RWPE2 (cell line): ENCODE results near the gene CPSF7.

Experiments
- ATAC-seq: fragments of 200-7000 bp; cut with Tn5 transposase; 3 replicates; pipeline ENCODE4 v1.9.1; 2021; ENCODE audit warnings: low read depth
- DNase-seq: peaks from one replicate; pipeline ENCODE4 v3.0.0-alpha.2; 2020; ENCODE audit warnings: low spot score
- H3K27ac ChIP-seq: fragments of 450-650 bp; 2 replicates; pipeline ENCODE4 v1.5.1; 2017; ENCODE audit warnings: mild to moderate bottlenecking; ENCODE audit not compliant: poor library complexity, severe bottlenecking
- H3K27me3 ChIP-seq: fragments of 250-450 bp; sonication (Bioruptor Pico); 2 replicates; pipeline ENCODE4 v1.5.1; 2021; ENCODE audit warnings: mild to moderate bottlenecking, moderate library complexity; ENCODE audit not compliant: insufficient read depth, poor library complexity, severe bottlenecking
- H3K36me3 ChIP-seq: fragments of 250-450 bp; sonication (Bioruptor Pico); 2 replicates; pipeline ENCODE4 v1.5.1; 2020; ENCODE audit warnings: low read depth, mild to moderate bottlenecking, moderate library complexity
- H3K4me1 ChIP-seq: fragments of 250-450 bp; sonication (Bioruptor Pico); 2 replicates; pipeline ENCODE4 v1.5.1; 2021; ENCODE audit warnings: mild to moderate bottlenecking, moderate library complexity; ENCODE audit not compliant: insufficient read depth, poor library complexity, severe bottlenecking
- H3K4me3 ChIP-seq: fragments of 250-450 bp; sonication (Bioruptor Pico); 2 replicates; pipeline ENCODE4 v1.5.1; 2021; ENCODE audit warnings: mild to moderate bottlenecking, moderate library complexity; ENCODE audit not compliant: severe bottlenecking
- H3K9me3 ChIP-seq: fragments of 250-450 bp; sonication (Bioruptor Pico); 2 replicates; pipeline ENCODE4 v1.5.1; 2021; ENCODE audit warnings: mild to moderate bottlenecking, moderate library complexity; ENCODE audit not compliant: severe bottlenecking
- CTCF ChIP-seq: fragments of 450-650 bp; IDR thresholded peaks from one replicate; pipeline ENCODE4 v1.5.1; 2017; ENCODE audit warnings: mild to moderate bottlenecking, moderate library complexity; ENCODE audit not compliant: poor library complexity, severe bottlenecking

The CPSF7 gene

GRCh38 chr11:61364012-61364675, 65.6 kb downstream of the CPSF7 start:
- ATAC-seq (no peak), DNase-seq (no peak)
- H3K27me3 ChIP-seq = no peaks in the 10 kb centered on the region
- no peak overlapping the region for H3K4me3 ChIP-seq
- no peaks in the 10 kb centered on the region for H3K9me3 ChIP-seq
- no peak for TF ChIP-seq CTCF
- no peak overlapping the region for H3K27ac ChIP-seq
- peaks cover 55% of the 10 kb centered on the region for H3K36me3 ChIP-seq
- H3K4me1 ChIP-seq = peaks cover 9% of the 10 kb centered on the region

DNA sequence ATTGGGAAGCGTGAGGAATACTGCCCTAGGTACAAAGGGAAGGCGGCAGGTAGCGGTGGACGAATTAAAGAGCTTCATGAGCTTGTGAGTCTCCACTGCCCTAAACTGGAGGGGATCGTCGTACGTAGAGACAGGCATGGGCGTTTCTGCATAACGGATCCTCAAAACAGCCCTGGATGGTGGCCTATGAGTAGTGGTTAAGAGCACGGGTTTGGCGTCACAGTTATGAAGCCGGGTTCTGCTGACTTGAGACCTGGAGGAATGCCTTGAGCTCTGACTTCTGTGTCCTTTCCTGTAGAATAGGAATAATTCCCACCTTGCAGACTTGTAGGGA, 67.3 kb downstream of the CPSF7 start:
- ATAC-seq (peak; percentile 5), DNase-seq (no peak)
- peak overlapping the region; percentile 83 for H3K27ac ChIP-seq
- H3K27me3 ChIP-seq = no peaks in the 10 kb centered on the region
- H3K36me3 ChIP-seq = peaks cover 39% of the 10 kb centered on the region
- TF ChIP-seq CTCF = no peak
- H3K4me1 ChIP-seq = peaks cover 4% of the 10 kb centered on the region
- H3K4me3 ChIP-seq = peak overlapping the region; percentile 44
- H3K9me3 ChIP-seq = no peaks in the 10 kb centered on the region

DNA sequence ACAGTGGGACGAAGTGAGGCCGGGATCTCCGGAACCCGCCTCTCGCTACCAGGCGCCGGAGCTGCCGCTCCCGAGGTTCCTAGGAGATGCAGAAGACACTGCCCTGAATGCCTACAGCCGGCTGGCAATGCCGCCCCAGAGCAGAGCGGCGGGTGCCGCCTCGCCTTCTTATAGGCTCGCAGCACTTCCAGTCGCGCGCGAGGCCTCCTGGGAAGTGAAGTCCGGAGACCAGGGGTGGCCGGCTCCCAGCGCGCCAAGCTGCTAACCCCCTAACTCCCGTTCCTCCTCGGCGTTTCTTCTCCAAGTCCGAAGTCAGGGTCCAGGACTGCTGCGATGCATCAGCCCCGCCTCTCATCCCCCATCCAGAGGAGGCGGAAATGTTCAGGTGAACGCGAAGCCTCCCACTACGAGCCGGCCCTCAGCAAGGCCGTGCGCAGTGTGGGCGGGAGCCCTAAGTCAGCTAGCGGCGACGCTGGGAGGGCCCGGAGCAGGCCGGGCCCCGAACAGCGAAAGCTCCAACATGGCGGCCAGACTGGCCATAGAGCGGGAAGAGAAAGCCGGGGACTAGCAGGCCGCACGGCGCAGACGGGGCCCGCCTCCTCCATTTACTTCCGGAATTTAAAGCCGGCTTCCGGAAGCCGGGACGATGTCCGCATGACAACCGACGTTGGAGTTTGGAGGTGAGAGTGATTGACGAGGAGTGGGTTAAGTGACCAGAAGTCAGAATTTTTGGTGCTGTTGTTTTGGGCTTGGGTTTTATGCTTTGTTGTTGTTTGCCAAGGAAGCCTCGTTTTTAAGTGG, 67.8 kb downstream of the CPSF7 start, which contains the start of the genes CYB561A3 and TMEM138:
TSS of gene CYB561A3 (minus strand) at position 142 of the 801 bp plus-strand sequence. CDS start 5,169 bp downstream, outside the sequence.
TSS of gene TMEM138 (plus strand) at position 634 of the 801 bp plus-strand sequence. CDS start 2,017 bp downstream, outside the sequence.
- peak within 1 kb of the TSS; percentile 44 for H3K4me3 ChIP-seq
- peak within 1 kb of the TSS; percentile 83 for H3K27ac ChIP-seq
- no peak for TF ChIP-seq CTCF
- H3K4me1 ChIP-seq = peaks cover 4% of the 10 kb centered on the region
- ATAC-seq (peak; percentile 93), DNase-seq (peak; percentile 93)
- peaks cover 33% of the 10 kb centered on the region for H3K36me3 ChIP-seq
- no peaks in the 10 kb centered on the region for H3K9me3 ChIP-seq
- H3K27me3 ChIP-seq = no peaks in the 10 kb centered on the region

- H3K9me3 ChIP-seq = no peaks in the 10 kb centered on the region
- peak overlapping the region; percentile 83 for H3K27ac ChIP-seq
- peaks cover 4% of the 10 kb centered on the region for H3K4me1 ChIP-seq
- ATAC-seq (no peak), DNase-seq (no peak)
- H3K4me3 ChIP-seq = peak overlapping the region; percentile 44
- no peak for TF ChIP-seq CTCF
- H3K27me3 ChIP-seq = no peaks in the 10 kb centered on the region
- H3K36me3 ChIP-seq = peaks cover 28% of the 10 kb centered on the region
Observed at GRCh38 chr11:61361237-61361740, 68.5 kb downstream of the CPSF7 start.

- H3K36me3 ChIP-seq = peaks cover 14% of the 10 kb centered on the region
- no peaks in the 10 kb centered on the region for H3K27me3 ChIP-seq
- DNase-seq (no peak), ATAC-seq (no peak)
- no peaks in the 10 kb centered on the region for H3K9me3 ChIP-seq
- H3K27ac ChIP-seq = no peak overlapping the region
- H3K4me3 ChIP-seq = no peak overlapping the region
- TF ChIP-seq CTCF = no peak
- peaks cover 4% of the 10 kb centered on the region for H3K4me1 ChIP-seq
Observed at GRCh38 chr11:61359516-61359915, 70.3 kb downstream of the CPSF7 start.
